Loucy (cell line): ENCODE measurements around the gene SLC9A1.

Source experiments
- CTCF ChIP-seq: fragments of 200-600 bp; sonication (generic); conservative IDR thresholded peaks from 2 replicates; pipeline ENCODE4 v1.5.1; 2014; ENCODE audit warnings: mild to moderate bottlenecking, antibody characterized with exemption, low read length
- EZH2phosphoT487 ChIP-seq: fragments of 200-600 bp; IDR thresholded peaks from 2 replicates; pipeline ENCODE4 v1.6.1; 2018; ENCODE audit warnings: antibody characterized with exemption, mild to moderate bottlenecking, moderate library complexity, borderline replicate concordance

- TF ChIP-seq CTCF = no peak
- no peak for TF ChIP-seq EZH2phosphoT487
Observed at GRCh38 chr1:27130798-27131197, 24.1 kb downstream of the SLC9A1 start.
